Measurements from ENCODE around the gene DENND1A.

The DENND1A gene

DNA sequence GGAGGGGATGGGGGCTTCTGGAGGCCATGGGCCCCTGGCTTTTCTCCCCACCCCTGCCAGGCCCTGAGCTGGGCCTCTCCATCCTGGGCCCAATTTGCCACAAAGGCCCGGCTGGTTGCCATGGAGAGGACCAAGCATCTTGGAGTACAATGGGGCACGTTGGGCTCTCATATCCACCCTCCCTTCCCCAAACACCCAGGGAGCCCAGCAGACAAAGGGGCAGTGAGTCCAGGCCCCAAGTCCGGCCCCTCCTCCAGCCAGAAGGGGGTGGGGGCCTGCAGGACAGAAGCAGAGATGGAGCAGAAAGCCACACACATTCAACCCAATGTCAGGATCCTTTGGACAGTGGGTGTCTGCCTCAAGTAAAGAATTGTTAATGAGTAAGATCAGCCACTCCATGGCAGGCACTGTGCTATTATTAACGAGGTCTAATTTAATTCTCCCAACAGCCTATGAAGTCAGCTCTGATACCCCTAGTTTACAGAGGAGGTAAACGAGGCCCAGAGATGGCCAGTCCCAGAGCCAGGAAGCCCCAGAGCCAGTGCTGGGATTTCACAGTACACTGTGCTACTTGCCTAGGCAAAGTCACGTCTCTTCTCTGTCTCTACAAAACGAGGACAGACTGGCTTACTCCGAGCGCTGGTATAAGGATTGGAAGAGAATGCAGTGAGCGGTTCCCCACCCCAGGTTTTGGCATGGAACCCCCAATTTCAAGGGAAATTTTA is 571.6 kb downstream of the DENND1A start:
- DNase-seq (ENCODE audit: low spot score) = no peak

DNA sequence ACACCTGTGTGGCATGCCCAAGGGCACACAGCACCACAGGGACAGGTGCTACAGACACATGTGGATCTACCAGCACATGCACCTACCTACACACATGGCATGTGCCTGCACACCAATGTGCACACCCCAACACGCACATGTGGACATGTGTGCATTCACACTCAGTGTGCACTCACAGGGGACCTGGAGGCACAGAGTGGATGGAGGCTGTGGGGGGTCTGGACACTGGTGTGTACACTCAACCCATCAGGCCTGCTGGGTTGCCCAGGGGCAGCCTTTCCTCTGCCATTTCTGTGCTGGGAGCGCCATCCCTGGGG is 572.2 kb downstream of the DENND1A start:
- DNase-seq (ENCODE audit: low spot score) = no peak

DNA sequence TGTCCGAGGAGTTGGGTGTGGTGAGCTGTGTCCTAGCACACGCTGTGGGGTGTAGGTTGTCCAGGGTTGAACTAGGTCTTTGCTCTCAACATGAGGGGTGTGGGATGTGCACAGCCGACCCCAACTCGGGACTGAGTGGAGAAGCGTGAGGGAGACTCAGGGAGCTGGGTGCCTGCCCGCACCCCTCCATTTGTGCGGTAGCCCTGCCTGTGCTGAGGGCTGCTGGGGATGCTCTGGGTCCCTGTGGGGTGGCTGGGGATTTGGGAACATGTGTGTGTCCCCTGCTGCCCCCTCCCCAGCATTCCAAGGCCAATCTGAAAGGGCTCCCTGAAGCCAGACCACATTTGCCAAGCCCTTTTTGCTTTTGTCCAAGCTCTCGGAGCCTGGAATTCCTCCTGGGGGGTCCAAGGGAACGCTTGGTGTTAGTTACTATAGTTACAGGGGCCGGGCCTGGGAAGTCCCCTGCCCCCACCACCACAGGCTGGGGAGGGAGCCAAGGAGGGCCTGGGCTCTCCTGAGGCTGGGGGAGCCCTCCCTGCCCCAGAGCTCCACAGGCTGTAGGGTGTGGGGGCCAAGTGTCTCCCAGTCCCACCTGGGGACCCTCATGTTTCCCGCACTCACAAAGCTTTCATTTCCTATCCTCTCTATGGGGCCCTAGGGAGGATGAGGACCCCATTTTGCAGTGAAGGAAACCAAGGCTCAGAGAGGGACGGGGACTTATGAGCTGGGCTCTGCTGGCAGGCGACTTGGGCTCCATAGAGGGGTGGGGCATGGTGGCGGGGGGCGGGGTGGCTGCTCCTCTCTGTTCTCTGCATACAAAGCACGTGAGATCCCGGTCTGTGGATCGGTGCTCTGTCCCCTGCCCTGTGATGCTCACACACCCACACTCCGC is 572.8 kb downstream of the DENND1A start:
- no peak for DNase-seq (ENCODE audit: low spot score)

DNA sequence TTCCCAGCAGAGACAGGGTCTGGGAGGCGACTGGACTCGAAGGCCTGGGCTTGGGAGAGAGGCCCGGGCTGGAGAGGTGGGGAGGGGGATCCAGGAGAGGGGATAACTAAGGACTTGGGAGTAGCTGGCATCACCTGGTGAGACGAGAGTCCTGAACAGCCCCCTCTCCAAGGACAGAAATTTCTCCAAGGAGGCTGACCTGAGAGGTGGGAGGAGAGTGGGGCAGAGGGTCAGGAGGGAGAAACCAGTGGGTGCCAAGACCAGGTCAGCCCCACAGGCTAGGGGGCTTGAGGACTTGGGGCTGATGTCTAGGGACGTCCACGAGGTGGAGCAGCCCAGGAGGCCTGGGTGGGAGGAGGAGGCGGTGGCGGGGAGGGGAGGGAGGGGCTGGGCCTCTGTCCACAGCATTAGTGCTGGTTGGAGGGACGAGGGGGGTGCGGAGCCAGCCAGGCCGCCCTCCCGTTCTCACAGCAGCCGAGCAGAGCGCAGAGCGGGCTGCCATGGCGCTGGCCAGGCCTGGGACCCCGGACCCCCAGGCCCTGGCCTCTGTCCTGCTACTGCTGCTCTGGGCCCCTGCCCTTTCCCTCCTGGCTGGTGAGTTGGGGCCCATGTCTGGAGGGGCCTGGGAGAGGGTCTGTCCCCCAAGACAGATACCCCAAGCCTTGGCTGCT is 574.0 kb downstream of the DENND1A start, which contains the start of gene CRB2:
TSS of gene CRB2 (plus strand) at position 437 of the 671 bp plus-strand sequence. CDS start at position 501, 64 bp downstream.
- DNase-seq (ENCODE audit: low spot score) = no peak

DNA sequence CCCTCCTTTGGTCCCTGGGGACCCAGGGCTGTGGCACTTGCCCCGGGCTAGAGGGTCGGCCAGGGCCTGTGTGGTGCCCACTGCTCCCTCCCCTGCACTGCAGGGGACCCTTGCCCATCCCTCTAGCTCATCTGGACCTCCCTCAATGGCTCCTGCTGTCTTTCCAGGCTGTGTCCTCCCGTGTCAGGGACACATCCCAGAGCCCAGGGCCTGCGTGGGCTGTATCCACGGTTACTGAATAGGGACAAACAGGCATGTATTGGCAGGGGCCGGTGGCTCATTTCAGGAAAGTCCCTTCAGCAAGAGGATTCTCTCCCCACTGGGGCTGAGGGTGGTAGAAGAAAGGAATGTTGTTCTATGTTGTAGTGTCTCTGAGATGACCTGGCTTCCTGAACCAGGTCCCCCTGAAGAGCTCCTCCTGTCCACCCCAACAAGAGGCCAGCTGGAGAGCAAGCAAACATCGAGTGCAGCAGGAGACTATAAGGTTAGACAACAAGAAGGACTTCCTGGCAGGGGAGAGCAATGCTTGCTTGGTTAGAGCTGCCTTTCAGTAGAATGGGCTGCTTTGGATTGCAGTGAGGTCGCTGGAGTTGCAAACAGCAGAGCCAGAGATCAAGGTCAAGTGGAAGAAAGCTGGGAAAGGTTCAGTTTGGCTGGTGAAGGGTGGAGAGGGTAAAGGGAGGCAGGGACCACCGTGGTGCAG is 575.0 kb downstream of the DENND1A start:
- DNase-seq (ENCODE audit: low spot score) = no peak

DNA sequence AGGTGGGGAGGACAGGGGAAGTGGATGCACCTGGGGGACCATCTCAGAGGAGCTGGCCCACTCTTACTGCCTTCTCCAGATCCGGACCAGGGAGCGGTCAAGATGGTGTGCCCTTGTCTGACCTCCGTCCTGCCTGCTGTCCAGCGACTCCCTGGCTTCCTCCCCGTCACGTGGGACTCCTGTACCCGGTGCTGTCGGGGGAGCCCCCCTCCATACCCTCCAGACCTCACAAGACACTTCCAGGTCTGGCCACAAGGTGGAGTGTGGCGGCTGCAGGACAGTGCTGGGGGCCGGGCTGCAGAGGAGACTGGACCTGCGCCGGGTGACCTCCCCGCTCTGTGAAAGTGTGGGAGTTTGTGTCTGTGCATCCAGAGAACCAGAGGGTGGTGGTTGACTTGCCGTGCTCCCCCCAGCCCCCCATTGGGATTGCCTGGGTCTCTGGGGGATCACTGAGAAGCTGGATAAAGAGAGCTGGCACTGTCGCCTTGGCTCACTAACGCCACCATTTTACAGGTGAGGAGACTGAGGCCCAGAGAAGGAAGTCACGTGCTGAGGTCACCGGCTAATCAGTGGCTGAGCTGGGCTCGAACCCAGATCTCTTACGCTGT is 575.8 kb downstream of the DENND1A start:
- peak; percentile 51 for DNase-seq (ENCODE audit: low spot score)

DNA sequence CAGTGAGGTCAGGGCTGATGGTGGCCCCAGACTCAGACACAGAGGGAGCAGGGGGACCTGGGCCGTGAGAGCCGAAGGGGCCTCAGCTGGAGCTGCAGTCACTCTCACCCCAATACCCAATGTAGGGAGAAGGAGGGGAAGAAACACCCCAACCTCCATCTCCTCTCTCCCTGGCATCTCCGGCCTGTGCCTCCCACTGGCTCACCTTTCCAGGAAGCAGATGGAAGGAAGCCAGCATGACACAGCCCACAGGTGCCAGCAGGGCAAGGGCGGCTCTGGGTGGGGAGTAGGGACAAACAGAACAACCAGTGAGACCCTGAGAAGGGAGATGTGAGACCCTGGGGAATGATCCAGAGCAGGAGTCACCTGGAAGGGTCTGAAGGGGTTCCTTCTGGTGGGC is 576.9 kb downstream of the DENND1A start:
- no peak for DNase-seq (ENCODE audit: low spot score)

DNA sequence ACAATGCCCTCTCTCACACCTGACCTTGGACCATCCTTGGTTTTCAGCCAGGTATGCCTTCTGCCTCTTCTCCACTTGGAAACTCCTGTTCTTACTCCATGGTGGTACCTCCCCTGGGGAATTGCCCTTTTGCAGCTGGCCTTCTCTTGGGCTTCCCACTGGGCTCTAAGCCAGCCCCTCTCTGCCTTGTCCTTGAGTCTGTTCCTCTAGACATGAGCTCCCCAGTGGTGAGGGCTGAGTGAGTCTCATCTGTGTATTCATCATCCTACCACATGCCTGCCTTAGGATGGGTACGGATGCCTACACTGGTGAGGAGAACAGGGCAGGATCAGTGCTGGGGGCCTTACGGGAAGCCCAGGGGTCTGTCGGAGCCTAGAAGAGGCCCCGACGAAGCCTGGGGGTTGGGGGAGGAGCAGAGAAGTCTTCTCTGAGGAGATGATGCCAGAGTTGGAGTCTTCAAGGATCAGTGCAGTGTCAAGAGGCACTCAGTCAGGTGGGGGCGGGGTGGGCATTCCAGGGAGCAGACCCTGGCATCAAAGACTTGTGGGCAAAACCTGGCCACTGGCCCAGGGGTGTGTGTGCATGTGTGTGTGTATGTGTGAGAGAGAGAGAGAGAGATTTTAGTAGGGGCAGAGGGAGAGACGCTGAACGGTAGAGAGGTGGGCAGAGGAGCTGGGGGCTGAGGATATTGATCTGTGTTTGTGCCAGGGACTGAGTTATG is 579.2 kb downstream of the DENND1A start:
- no peak for DNase-seq (ENCODE audit: low spot score)

DNA sequence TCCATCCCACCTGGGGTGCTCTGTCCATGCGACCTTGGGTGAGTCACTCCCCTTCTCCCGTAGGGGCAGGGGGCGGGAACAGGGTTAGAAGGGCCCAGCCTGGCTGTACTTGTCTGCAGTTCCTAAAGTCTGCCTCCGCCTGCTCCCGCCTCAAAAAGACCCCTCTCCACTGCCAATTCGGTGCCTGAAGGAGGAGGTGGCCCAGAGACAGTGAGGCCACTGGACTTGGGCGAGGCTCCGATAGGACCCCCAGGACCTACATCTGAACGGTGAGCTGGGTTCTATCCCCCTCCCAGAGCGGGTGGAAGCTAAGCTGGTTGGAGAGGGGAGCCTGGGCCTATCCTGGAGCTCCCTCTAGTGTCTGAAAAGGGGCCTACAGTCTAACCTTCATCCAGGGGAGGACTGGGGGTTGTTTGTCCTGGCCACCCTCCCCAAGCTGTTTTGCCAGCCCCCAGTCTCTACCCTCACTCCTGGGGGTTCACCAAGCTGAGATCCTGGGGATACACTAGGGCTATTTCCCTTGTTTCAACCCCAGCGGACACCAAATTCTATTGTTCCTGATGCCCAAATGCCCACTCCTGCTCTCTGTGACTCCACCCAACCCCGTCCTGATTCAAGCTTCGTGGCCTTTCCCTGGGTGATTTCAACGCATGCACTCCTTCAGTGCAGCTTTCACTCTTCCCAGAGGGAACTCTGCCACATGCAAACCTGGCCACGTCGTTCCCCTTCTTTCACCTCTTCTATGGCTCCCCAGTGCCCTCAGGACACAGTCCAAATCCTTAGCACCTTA is 580.0 kb downstream of the DENND1A start:
- peak; percentile 74 for DNase-seq (ENCODE audit: low spot score)

DNA sequence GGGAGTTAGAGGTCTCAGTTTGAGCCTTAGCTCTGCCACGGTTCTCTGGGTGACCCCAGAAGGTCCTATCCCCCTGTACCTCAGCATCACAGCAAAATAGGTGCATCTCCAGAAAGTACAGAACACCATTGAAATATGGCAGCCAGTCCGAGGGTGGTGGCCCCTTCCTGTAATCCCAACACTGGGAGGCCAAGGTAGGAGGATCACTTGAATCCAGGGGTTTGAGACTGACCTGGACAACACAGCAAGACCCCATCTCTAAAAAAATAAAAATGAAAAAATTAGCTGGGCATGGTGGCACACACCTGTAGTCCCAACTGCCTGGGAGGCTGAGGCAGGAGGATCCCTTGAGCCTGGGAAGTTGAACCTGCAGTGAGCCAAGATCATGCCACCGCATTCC is 580.9 kb downstream of the DENND1A start:
- no peak for DNase-seq (ENCODE audit: low spot score)

DNA sequence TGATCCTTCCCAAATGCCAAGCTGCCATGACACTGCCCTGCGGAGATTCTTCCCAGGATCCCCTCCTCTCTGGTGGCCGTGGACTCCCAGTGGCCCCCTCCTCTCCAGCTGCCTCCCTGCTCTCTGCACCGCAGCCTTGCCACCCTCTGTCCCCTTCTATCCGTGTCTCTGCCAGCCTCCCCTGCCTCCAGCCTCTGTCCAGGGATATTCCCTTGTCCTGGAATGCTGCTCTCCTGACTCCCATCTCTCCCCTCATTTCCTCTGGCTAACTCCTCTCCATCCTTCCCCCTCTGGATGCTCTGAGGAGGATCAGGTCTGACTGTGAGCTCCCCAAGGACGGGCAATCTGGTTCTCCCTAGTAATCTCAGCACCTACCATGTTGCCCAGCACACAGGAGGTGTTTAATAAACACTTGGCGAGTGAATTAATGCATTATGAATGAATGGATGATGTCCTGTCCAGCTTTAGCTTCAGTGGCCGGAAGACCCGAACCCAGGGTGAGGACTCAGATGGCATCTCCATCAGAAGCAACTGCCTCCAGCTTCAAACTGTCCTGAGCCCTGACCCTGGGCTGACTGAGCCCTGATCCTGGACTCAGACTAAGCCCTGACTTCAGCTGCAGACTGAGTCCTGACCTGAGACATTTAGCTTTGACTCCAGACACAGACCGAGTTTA is 581.5 kb downstream of the DENND1A start:
- DNase-seq (ENCODE audit: low spot score) = no peak

DNA sequence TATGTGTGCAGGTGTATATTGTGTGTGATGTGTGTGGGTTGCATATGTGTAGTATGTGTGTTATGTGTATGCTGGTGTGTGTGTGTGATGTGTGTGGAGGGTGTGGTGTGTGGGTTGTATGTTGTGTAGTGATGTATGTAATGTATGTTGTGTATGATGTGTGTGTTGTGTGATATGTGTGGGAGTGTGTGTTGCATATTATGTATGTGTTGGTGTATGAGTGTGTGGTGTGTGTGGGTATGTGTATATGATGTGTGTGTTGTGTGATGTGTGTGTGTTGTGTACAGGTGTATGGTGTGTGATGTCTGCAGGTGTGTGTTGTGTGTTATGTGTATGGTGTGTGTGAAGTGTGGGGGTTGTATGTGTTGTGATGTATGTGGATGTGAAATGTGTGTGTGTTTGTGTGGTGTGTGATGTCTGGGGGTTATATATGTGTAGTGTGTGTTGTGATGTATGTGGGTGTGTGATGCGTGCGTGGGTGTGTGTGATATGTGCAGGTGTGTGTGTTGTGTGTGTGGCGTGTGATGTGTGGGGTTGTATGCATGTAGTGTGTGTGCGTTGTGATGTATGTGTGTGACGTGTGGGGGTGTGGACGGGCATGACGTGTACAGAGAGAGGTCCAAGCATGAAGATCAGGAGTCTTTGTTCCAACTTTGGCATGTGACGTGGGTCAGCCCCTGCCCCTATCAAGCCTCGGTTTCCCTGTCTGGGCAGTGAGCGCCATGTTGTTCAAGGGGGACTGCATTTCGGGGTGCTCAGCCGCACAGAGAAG is 582.5 kb downstream of the DENND1A start:
- DNase-seq (ENCODE audit: low spot score) = no peak

DNA sequence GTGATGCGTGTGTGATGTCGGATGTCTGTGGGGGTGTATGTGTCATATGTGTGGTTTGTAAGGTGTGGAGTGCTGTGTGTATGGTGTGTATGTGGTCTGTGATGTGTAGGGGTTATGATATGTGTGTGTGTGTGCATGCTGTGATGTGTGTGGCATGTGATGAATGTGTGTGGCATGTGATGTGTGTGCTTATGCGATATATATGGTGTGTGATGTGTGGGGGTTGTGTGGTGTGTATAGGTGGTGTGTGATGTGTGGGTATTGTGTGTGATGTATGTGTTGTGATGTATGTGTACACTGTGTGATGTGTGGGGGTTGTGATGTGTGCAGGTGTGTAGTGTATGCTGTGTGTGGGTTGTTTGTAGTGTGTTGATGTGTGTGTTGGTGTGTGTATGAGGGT is 583.1 kb downstream of the DENND1A start:
- DNase-seq (ENCODE audit: low spot score) = no peak

DNA sequence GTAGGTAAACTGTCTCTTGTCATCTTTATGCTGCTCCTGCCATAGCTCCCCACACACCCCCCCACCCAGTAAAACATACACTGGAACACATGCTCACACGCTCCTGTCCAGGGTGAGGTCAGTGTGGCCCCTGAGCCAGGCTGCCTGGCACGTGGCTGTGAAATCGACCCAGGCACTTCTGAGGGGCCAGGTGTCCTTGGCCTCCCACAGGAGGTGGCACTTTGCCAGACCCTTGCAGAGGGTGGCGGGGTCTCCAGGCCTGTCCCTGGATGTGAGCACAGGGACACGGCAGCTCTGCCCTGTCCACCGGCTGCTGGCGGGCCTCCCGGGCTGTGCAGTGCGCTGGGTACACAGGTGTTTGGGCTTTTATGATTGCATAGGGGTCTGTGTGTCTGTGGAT is 583.9 kb downstream of the DENND1A start:
- no peak for DNase-seq (ENCODE audit: low spot score)

DNA sequence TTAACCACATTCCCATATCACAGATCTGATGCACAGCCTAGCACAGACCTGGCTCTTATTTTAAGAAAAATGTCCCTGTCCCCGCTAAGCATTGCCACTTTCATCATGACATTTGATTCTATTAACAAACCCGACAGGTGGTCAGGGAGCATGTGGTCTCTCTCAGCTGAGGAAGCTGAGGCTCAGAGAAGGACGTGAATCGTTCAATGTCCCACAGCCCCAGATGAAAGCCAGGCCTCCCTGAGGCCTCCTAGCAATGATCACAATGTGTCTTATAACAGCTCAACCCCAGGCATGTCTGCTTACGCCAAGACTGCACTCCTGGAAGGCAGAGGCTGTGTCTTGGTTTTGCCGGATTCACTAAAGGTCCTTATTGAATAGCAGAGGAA is 584.4 kb downstream of the DENND1A start:
- DNase-seq (ENCODE audit: low spot score) = no peak

DNA sequence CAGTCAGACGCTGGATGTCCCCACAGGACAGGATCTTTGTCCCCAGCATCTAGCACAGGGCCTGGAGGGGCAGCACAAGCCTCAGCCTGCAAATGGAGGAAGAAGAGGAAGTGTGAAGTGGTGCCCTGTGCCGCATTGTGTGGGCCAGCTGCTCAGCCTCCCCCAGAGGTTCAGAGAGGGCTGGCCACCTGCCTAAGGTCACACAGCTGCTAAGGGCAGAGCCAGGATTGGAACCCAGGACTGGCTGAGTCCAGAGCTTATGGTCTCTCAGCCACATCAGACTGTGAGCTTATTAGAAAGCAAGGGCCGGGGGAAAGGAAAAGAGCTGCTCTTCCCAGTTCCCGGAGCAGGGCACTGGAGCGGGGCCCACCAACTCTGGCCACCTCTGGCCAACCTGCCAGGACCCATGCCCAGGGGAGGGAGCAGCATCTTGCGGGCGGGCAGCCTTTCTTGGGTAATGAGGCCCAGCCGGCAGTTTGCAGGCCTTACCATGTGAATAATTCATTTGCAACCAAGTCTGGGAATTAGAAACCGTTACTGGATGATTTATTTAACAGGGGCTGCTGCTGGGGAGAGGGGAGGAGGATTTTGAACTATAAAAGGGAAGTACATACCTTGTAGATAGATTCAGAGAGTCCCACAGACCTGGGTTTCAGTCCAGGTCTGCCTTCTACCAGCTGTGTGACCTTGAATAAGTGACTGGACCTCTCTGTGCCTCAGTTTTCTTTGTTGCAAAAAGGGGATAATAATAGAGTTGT is 585.6 kb downstream of the DENND1A start:
- no peak for DNase-seq (ENCODE audit: low spot score)

DNA sequence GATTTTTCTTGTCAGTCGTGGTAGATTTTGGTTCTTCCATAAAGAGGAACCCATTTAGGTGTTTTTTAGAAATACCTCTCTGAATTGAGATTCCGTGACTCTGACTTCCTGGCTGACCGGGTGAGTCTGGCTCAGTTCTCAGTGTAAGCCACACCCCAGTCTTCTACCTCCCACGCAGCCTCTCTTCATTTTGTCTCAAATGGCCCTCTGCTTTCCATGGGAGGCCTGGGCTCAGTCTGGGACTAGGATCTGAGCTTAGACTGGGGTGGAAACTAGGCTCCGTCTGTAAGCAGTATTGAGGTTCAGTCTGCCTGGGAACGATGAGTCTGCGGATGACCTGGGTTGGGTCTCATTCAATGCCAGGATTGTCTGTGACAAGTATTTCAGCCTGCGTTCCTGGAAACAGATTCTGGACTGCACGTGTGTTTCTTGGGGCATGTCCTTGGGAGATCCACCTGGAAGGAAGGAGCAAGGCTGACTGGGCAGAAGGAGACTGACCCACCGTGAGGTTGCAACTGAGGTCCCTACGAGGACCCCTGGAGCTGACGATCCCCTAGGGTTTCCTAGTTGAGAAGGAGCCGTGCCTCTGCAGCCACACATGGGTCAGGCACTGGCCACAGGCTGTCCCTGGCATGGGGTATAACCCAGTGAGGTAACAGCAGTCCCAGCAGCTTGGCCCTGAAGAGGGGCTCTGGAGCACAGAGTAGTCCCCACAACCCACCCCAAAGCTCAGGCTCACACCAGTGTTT is 586.3 kb downstream of the DENND1A start:
- DNase-seq (ENCODE audit: low spot score) = no peak

DNA sequence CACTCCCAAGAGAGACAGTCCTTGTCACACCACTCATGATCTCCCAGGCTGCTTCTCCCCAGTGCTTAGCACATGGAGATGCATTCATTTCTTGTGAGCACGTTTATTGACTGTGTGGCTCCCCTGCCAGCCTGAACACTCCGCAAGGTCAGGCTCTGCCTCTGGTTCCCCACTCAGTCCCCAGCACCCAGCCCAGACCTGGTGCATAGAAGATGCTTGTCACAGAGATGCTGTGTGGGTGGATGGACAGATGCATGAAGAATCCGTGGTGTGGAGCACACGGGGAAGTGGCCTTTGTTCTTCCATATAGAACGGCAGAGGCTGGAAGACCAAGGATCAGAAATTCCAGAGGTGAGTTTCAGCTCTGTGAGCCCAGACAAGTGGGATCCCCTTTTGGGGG is 587.7 kb downstream of the DENND1A start:
- DNase-seq (ENCODE audit: low spot score) = no peak
